ENCODE data around the gene NCK1. TPM values are rescaled to one million over a fixed set of nuclear protein-coding genes. Genes with fewer than 3 reads are reported as not detected.

The NCK1 gene
- total and polyA plus RNA-seq, 11 donors, result 6.5 to 36.0 (median 23.3) TPM

GRCh38 chr3:136939489-136939888 lies 77.5 kb downstream of the NCK1 start:
- 90 to 96% (median 93%) methylated on average over 1 of the region's 1 CpG for WGBS, 4 donors
- peaks cover 0 to 13% (median 5%) of the 10 kb centered on the region in 9 donors for H3K36me3 ChIP-seq
- H3K4me3 ChIP-seq, result no peak overlapping the region
- H3K27me3 ChIP-seq, result no peaks in the 10 kb centered on the region
- H3K27ac ChIP-seq, result peak overlapping the region in 1 of 12 donors; percentile 11
- peaks cover 0 to 12% (median 3%) of the 10 kb centered on the region in 12 donors for H3K9me3 ChIP-seq
- ATAC-seq (no peak), DNase-seq (no peak)
- H3K4me1 ChIP-seq, result peaks cover 0 to 77% (median 19%) of the 10 kb centered on the region in 12 donors
- intact Hi-C loops (cut with DNase I), result loop anchor here in 3 of 10 donors (5.0 to 10.0 kb wide), 2 partner anchors 75 to 122 kb away; partner anchors contain the start of genes NCK1 (in 2 of the 3) and SLC35G2 (in 1 of the 3)
- no peak for TF ChIP-seq POLR2A (IDR thresholded peaks at IDR 0.05)
- TF ChIP-seq, protein P1, sequence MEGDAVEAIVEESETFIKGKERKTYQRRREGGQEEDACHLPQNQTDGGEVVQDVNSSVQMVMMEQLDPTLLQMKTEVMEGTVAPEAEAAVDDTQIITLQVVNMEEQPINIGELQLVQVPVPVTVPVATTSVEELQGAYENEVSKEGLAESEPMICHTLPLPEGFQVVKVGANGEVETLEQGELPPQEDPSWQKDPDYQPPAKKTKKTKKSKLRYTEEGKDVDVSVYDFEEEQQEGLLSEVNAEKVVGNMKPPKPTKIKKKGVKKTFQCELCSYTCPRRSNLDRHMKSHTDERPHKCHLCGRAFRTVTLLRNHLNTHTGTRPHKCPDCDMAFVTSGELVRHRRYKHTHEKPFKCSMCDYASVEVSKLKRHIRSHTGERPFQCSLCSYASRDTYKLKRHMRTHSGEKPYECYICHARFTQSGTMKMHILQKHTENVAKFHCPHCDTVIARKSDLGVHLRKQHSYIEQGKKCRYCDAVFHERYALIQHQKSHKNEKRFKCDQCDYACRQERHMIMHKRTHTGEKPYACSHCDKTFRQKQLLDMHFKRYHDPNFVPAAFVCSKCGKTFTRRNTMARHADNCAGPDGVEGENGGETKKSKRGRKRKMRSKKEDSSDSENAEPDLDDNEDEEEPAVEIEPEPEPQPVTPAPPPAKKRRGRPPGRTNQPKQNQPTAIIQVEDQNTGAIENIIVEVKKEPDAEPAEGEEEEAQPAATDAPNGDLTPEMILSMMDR (IDR thresholded peaks at IDR 0.05), result no peak

GRCh38 chr3:136942803-136943202 lies 80.8 kb downstream of the NCK1 start:
- Histone ChIP-seq H3K27ac (peak overlapping the region in 1 of 12 donors; percentile 53), H3K36me3 (peaks cover 0 to 16% (median 9%) of the 10 kb centered on the region in 9 donors), H3K4me3 (no peak overlapping the region), H3K27me3 (no peaks in the 10 kb centered on the region), H3K9me3 (no peaks in the 10 kb centered on the region), H3K4me1 (peaks cover 0 to 69% (median 21%) of the 10 kb centered on the region in 12 donors)
- 67 to 84% (median 79%) methylated on average over 1 of the region's 1 CpG for WGBS, 4 donors
- TF ChIP-seq, protein P1 (IDR thresholded peaks at IDR 0.05), result no peak
- no peak for DNase-seq
- intact Hi-C loops (cut with DNase I), result no loop called here
- no peak for ATAC-seq

GRCh38 chr3:136943436-136943835 lies 81.4 kb downstream of the NCK1 start:
- Histone ChIP-seq H3K27ac (peak overlapping the region in 4 of 12 donors; percentile 4 to 53 (median 11)), H3K4me3 (no peak overlapping the region), H3K27me3 (no peaks in the 10 kb centered on the region), H3K4me1 (peaks cover 0 to 68% (median 22%) of the 10 kb centered on the region in 12 donors), H3K9me3 (no peaks in the 10 kb centered on the region), H3K36me3 (peaks cover 0 to 23% (median 15%) of the 10 kb centered on the region in 9 donors)
- intact Hi-C loops (cut with DNase I), result no loop called here
- WGBS, 4 donors, result 59 to 65% (median 63%) methylated on average over 3 of the region's 3 CpGs
- TF ChIP-seq, protein P1 (IDR thresholded peaks at IDR 0.05), result no peak
- ATAC-seq (no peak), DNase-seq (no peak)

DNA sequence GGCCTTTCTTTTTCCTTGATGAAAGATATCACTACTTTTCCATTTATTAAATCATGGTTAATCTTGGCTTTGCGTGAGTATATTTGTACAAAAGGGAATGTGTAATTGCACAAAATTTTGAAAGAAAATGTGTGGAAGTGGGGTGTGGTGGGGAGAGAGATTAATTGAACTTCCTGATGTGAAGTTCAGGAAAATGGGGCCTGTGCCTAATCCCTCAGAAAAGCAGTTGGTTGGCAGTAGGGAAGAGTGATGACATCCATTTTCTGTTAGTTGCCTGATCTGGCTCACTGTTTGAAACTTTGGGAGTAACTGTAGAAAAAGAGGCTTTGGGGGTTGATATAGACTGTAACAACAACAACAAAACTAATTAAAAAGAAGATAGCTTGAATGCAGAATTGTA lies 85.0 kb downstream of the NCK1 start:
- Histone ChIP-seq H3K4me3 (no peak overlapping the region), H3K27me3 (no peaks in the 10 kb centered on the region), H3K4me1 (peaks cover 0 to 75% (median 22%) of the 10 kb centered on the region in 12 donors), H3K27ac (no peak overlapping the region), H3K9me3 (no peaks in the 10 kb centered on the region), H3K36me3 (peaks cover 0 to 26% (median 17%) of the 10 kb centered on the region in 9 donors)
- intact Hi-C loops (cut with DNase I), result loop anchor here in 1 of 10 donors (5.0 kb wide), 1 partner anchor 65 kb away; no protein-coding TSS in a partner anchor
- WGBS, 4 donors, result 63 to 83% (median 77%) methylated on average over 1 of the region's 1 CpG
- TF ChIP-seq POLR2A (IDR thresholded peaks at IDR 0.05), result no peak
- TF ChIP-seq, protein P1 (IDR thresholded peaks at IDR 0.05), result no peak
- no peak for DNase-seq
- peak in 2 of 4 donors; percentile 7 to 13 for ATAC-seq
